ENCODE measurements around the gene OAF.

The OAF gene

DNA sequence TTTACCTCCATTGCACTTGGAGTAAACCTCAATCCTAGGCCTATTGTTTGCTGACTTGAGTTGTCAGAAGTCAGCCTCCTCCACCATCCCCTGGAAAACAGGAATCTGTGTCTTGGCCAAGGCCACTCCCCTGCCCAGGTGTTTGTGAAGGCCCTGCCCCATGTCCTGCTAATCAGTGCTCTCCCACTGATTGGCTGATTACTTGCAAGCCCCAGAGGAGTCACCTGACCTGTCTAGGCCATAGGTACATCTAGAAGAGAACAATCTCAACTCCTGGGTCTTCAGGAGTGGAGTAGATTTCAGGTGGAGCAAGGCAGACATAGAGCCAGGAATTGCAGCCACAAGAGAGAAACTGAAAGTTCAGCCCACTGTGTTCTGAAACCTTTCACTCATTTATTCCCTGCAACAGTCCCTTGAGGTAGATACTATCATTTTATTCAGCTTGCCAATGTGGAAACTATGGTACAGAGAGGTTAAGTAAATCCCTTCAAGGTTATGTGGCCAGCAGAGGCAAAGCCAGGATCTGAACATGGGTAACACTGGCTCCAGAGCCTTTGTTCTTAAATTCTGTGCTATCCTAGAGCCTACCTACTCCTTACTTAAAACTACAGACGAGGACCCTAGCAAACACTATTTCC lies 10.4 kb downstream of the OAF start:
- Histone ChIP-seq H3K4me3 (ENCODE audit: insufficient read depth, low read depth, low read length, poor library complexity, severe bottlenecking) (no peak overlapping the region), H3K27me3 (replicated peaks; ENCODE audit: control insufficient read depth, insufficient read depth, low read length, poor library complexity, severe bottlenecking) (no peaks in the 10 kb centered on the region), H3K4me1 (ENCODE audit: control insufficient read depth, insufficient read depth, low read length, poor library complexity, severe bottlenecking) (no peaks in the 10 kb centered on the region), H3K36me3 (ENCODE audit: control insufficient read depth, insufficient read depth, low read length) (no peaks in the 10 kb centered on the region), H3K27ac (ENCODE audit: insufficient read depth, low read length, poor library complexity, severe bottlenecking) (no peak overlapping the region), H3K9me3 (ENCODE audit: control insufficient read depth, low read length) (no peaks in the 10 kb centered on the region)
- DNase-seq = no peak

DNA sequence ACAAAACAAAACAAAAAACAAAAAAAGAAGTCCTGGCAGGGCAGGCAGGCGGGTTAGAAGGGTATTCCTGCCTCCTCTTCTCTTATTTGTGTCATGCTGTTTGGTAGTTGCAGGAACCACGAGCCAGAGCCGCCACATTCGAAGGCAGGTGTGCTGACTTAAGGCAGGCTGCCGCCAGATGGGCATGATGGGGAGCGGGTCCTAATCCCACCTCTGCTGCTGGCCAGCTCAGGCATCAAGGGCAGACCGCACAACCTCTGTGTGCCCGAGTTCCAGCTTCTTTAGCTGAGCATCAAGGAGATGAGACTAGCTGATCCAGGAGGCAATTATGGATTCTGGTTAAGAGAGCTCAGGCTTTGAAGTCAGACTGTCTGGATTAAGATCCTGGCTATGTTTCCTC lies 12.1 kb downstream of the OAF start:
- Histone ChIP-seq H3K27ac (ENCODE audit: insufficient read depth, low read length, poor library complexity, severe bottlenecking) (no peak overlapping the region), H3K9me3 (ENCODE audit: control insufficient read depth, low read length) (no peaks in the 10 kb centered on the region), H3K4me3 (ENCODE audit: insufficient read depth, low read depth, low read length, poor library complexity, severe bottlenecking) (no peak overlapping the region), H3K36me3 (ENCODE audit: control insufficient read depth, insufficient read depth, low read length) (no peaks in the 10 kb centered on the region), H3K4me1 (ENCODE audit: control insufficient read depth, insufficient read depth, low read length, poor library complexity, severe bottlenecking) (no peaks in the 10 kb centered on the region), H3K27me3 (replicated peaks; ENCODE audit: control insufficient read depth, insufficient read depth, low read length, poor library complexity, severe bottlenecking) (no peaks in the 10 kb centered on the region)
- no peak for DNase-seq

DNA sequence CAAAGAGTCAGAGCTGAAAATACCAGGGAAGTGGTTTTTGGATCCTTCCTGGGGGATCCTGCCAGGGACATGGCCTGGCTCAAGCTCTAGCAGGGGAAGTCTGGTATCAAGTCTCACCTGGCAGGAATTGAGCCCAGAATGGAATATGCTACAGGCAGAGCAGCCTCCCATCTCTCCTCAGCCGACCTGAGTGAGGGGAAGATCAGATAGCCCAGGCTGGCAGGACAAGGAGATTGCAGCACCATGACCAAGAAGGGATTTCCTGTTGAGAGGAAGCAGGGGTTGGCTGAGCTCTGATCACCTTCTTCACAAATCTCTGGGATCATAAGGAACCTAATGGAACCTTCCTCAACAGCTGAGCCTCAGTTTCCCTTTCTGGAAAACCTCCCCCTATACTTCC lies 13.0 kb downstream of the OAF start:
- Histone ChIP-seq H3K4me3 (ENCODE audit: insufficient read depth, low read depth, low read length, poor library complexity, severe bottlenecking) (no peak overlapping the region), H3K27ac (ENCODE audit: insufficient read depth, low read length, poor library complexity, severe bottlenecking) (no peak overlapping the region), H3K4me1 (ENCODE audit: control insufficient read depth, insufficient read depth, low read length, poor library complexity, severe bottlenecking) (no peaks in the 10 kb centered on the region)

DNA sequence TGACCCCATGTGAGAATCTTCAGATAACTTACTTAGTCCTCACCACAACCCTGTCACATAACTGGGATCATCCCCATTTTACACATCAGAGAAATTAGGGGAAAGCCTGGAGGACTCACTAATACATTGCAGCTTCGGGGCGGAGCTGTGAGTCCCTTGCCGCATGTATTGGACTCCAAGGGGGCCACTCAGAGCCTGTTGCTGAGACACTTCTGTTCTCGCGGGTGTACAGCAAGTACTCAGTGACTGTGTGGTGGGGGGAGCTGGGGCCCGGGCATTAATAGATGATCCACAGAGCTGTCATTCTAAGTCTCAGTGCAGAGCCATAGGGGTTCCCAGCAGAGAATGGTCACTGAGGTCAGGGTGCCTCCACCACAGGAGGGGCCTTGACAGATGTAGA lies 13.5 kb downstream of the OAF start:
- no peak for DNase-seq
- Histone ChIP-seq H3K4me1 (ENCODE audit: control insufficient read depth, insufficient read depth, low read length, poor library complexity, severe bottlenecking) (no peaks in the 10 kb centered on the region), H3K27me3 (replicated peaks; ENCODE audit: control insufficient read depth, insufficient read depth, low read length, poor library complexity, severe bottlenecking) (no peaks in the 10 kb centered on the region), H3K9me3 (ENCODE audit: control insufficient read depth, low read length) (no peaks in the 10 kb centered on the region), H3K4me3 (ENCODE audit: insufficient read depth, low read depth, low read length, poor library complexity, severe bottlenecking) (no peak overlapping the region), H3K36me3 (ENCODE audit: control insufficient read depth, insufficient read depth, low read length) (no peaks in the 10 kb centered on the region), H3K27ac (ENCODE audit: insufficient read depth, low read length, poor library complexity, severe bottlenecking) (no peak overlapping the region)

More for the DNA sequence above, 13.0 kb downstream of the OAF start:
- no peaks in the 10 kb centered on the region for H3K27me3 ChIP-seq (replicated peaks; ENCODE audit: control insufficient read depth, insufficient read depth, low read length, poor library complexity, severe bottlenecking)
- no peaks in the 10 kb centered on the region for H3K9me3 ChIP-seq (ENCODE audit: control insufficient read depth, low read length)
- no peaks in the 10 kb centered on the region for H3K36me3 ChIP-seq (ENCODE audit: control insufficient read depth, insufficient read depth, low read length)
- DNase-seq = no peak

DNA sequence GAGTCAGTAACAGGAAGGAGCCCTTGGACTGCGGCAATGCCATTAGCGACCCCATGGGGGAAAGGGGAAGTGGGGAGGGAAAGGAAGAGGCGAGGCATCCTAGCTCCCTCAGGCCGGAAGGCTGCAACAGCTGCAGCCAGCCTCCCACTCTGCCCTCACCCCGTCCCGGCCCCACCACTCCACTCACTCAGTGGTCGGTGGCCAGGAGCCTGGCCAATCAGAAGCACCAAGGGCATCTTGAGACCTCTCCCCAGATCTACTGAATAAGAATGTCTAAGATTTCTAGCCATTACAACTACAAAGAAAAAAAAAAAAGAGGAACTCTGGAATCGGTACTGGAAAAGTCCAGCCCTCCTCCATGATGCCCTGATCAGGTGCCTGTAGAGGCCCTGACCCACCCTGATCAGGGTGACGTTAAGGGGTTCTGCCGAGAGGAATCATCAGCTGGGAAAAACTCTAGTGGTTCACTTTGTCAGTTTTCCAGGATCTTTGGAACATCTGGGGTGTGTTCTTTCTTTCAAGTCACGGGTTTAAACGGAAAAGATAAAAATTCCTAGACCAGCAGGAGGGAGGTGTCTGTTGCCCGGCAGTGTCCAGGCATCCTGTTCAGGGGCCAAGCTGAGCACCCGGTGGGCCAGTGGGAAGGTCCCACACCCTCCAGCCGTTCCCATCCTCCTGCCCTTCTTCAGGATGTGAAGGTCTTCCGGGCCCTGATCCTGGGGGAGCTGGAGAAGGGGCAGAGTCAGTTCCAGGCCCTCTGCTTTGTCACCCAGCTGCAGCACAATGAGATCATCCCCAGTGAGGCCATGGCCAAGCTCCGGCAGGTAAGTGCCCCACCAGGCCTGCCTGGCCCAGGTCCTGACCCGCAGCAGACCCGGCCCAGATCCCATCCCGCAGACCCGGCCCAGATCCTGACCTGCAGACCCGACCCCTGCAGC lies 14.4 kb downstream of the OAF start:
- no peaks in the 10 kb centered on the region for H3K9me3 ChIP-seq (ENCODE audit: control insufficient read depth, low read length)
- H3K4me1 ChIP-seq (ENCODE audit: control insufficient read depth, insufficient read depth, low read length, poor library complexity, severe bottlenecking) = no peaks in the 10 kb centered on the region
- H3K27ac ChIP-seq (ENCODE audit: insufficient read depth, low read length, poor library complexity, severe bottlenecking) = no peak overlapping the region
- H3K27me3 ChIP-seq (replicated peaks; ENCODE audit: control insufficient read depth, insufficient read depth, low read length, poor library complexity, severe bottlenecking) = no peaks in the 10 kb centered on the region
- no peak for DNase-seq
- H3K36me3 ChIP-seq (ENCODE audit: control insufficient read depth, insufficient read depth, low read length) = no peaks in the 10 kb centered on the region
- H3K4me3 ChIP-seq (ENCODE audit: insufficient read depth, low read depth, low read length, poor library complexity, severe bottlenecking) = no peak overlapping the region

DNA sequence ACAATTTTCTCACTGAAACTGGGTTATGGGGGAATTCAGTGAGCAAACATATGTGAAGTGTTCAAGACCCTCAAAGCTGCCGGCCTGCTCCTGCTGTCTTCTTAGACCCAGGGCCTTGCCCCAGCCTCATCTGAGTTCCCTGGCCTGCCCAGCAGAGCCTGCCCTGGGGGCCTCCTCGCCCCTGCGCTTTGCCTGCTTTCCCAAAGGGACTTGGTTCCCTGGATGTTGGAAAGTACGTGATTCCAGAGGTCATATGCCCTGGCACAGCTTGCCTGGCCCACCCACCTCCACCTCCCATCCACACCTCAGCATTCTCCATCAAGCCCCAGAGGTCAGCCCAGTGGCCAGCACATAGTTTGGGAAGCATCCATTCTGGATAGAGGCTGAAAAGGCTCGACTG lies 15.4 kb downstream of the OAF start:
- no peak for DNase-seq
- Histone ChIP-seq H3K4me1 (ENCODE audit: control insufficient read depth, insufficient read depth, low read length, poor library complexity, severe bottlenecking) (no peaks in the 10 kb centered on the region), H3K27ac (ENCODE audit: insufficient read depth, low read length, poor library complexity, severe bottlenecking) (no peak overlapping the region)

DNA sequence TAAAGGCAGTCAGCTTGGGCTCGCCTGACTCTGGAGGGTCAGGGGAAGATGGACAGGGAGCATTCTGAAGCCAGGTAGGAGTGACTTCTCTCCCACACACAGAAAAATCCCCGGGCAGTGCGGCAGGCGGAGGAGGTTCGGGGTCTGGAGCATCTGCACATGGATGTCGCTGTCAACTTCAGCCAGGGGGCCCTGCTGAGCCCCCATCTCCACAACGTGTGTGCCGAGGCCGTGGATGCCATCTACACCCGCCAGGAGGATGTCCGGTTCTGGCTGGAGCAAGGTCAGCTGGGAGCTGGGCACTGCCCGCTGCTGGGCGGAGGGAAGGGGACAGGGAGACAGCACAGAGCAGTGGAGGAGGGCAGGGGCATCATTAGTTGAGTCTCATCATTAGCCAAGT lies 15.9 kb downstream of the OAF start:
- Histone ChIP-seq H3K27me3 (replicated peaks; ENCODE audit: control insufficient read depth, insufficient read depth, low read length, poor library complexity, severe bottlenecking) (no peaks in the 10 kb centered on the region), H3K36me3 (ENCODE audit: control insufficient read depth, insufficient read depth, low read length) (no peaks in the 10 kb centered on the region), H3K9me3 (ENCODE audit: control insufficient read depth, low read length) (no peaks in the 10 kb centered on the region), H3K4me3 (ENCODE audit: insufficient read depth, low read depth, low read length, poor library complexity, severe bottlenecking) (no peak overlapping the region), H3K4me1 (ENCODE audit: control insufficient read depth, insufficient read depth, low read length, poor library complexity, severe bottlenecking) (no peaks in the 10 kb centered on the region), H3K27ac (ENCODE audit: insufficient read depth, low read length, poor library complexity, severe bottlenecking) (no peak overlapping the region)
- no peak for DNase-seq

More for the DNA sequence above, 15.4 kb downstream of the OAF start:
- Histone ChIP-seq H3K9me3 (ENCODE audit: control insufficient read depth, low read length) (no peaks in the 10 kb centered on the region), H3K36me3 (ENCODE audit: control insufficient read depth, insufficient read depth, low read length) (no peaks in the 10 kb centered on the region), H3K27me3 (replicated peaks; ENCODE audit: control insufficient read depth, insufficient read depth, low read length, poor library complexity, severe bottlenecking) (no peaks in the 10 kb centered on the region), H3K4me3 (ENCODE audit: insufficient read depth, low read depth, low read length, poor library complexity, severe bottlenecking) (no peak overlapping the region)

DNA sequence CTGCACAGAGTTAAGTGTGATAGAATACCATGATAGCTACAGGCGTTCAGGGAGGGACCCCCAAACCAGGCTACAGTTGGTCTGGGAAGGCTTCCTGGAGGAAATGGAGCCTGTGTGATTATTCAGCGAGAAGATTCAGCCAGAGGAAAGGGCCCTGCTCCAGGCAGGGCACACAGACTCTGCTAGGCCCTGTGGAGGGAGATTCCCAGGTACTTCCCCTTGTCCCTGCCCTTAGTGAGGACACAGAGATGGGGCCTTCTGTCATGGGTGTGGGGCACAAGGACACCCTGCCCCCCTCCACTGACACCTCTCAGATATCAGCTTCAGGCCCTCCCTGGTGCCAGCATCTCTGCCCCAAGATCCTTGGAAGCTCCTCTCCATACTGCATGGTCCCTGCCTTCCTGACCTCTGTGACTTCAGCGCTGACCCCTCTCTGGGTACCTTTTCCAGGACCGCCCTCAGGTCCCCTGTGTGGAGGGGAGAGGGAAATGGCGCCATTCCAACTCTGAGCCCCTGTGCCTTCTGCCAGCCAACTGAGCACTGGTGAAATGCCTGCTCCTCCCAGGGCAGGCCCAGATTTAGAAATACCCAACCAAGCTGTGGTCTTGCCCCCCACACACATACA lies 16.5 kb downstream of the OAF start:
- Histone ChIP-seq H3K9me3 (ENCODE audit: control insufficient read depth, low read length) (no peaks in the 10 kb centered on the region), H3K4me1 (ENCODE audit: control insufficient read depth, insufficient read depth, low read length, poor library complexity, severe bottlenecking) (no peaks in the 10 kb centered on the region), H3K36me3 (ENCODE audit: control insufficient read depth, insufficient read depth, low read length) (no peaks in the 10 kb centered on the region), H3K4me3 (ENCODE audit: insufficient read depth, low read depth, low read length, poor library complexity, severe bottlenecking) (no peak overlapping the region), H3K27me3 (replicated peaks; ENCODE audit: control insufficient read depth, insufficient read depth, low read length, poor library complexity, severe bottlenecking) (no peaks in the 10 kb centered on the region), H3K27ac (ENCODE audit: insufficient read depth, low read length, poor library complexity, severe bottlenecking) (no peak overlapping the region)
- DNase-seq = no peak

DNA sequence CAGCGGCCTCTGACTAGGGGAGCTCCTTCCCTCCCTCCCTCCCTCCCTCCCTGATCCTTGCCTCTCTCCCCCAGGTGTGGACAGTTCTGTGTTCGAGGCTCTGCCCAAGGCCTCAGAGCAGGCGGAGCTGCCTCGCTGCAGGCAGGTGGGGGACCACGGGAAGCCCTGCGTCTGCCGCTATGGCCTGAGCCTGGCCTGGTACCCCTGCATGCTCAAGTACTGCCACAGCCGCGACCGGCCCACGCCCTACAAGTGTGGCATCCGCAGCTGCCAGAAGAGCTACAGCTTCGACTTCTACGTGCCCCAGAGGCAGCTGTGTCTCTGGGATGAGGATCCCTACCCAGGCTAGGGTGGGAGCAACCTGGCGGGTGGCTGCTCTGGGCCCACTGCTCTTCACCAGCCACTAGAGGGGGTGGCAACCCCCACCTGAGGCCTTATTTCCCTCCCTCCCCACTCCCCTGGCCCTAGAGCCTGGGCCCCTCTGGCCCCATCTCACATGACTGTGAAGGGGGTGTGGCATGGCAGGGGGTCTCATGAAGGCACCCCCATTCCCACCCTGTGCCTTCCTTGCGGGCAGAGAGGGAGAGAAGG lies 18.1 kb downstream of the OAF start:
- Histone ChIP-seq H3K27me3 (replicated peaks; ENCODE audit: control insufficient read depth, insufficient read depth, low read length, poor library complexity, severe bottlenecking) (no peaks in the 10 kb centered on the region), H3K4me1 (ENCODE audit: control insufficient read depth, insufficient read depth, low read length, poor library complexity, severe bottlenecking) (no peaks in the 10 kb centered on the region), H3K36me3 (ENCODE audit: control insufficient read depth, insufficient read depth, low read length) (no peaks in the 10 kb centered on the region), H3K4me3 (ENCODE audit: insufficient read depth, low read depth, low read length, poor library complexity, severe bottlenecking) (no peak overlapping the region), H3K9me3 (ENCODE audit: control insufficient read depth, low read length) (no peaks in the 10 kb centered on the region), H3K27ac (ENCODE audit: insufficient read depth, low read length, poor library complexity, severe bottlenecking) (no peak overlapping the region)
- no peak for DNase-seq

Data from effector memory CD4-positive, alpha-beta T cell (primary cell).